Testis (tissue), 3 donors: ENCODE data around the gene CDH6. TPM values are rescaled to one million over a fixed set of nuclear protein-coding genes. Genes with fewer than 3 reads are reported as not detected.

ENCODE experiments used
- DNase-seq: peaks from one replicate; pipeline ENCODE4 v3.0.0-alpha.2; 2019
- H3K27ac ChIP-seq, 2 donors: fragments of 200-600 bp; sonication (generic); one replicate each; pipeline ENCODE4 v1.5.1; 2019
- H3K27me3 ChIP-seq: fragments of 200-600 bp; sonication (generic); one replicate; pipeline ENCODE4 v1.5.1; 2019
- H3K36me3 ChIP-seq: fragments of 200-600 bp; sonication (generic); one replicate; pipeline ENCODE4 v1.5.1; 2017; ENCODE audit warnings: low read depth; ENCODE audit errors: missing control alignments
- H3K4me1 ChIP-seq: fragments of 200-600 bp; sonication (generic); one replicate; pipeline ENCODE4 v1.5.1; 2019
- H3K4me3 ChIP-seq, 2 donors: fragments of 200-600 bp; sonication (generic); one replicate each; pipeline ENCODE4 v1.5.1; 2017 to 2019
- H3K9me3 ChIP-seq: fragments of 200-600 bp; sonication (generic); one replicate; pipeline ENCODE4 v1.5.1; 2017
- POLR2A ChIP-seq: fragments of 450-650 bp; IDR thresholded peaks from one replicate; pipeline ENCODE4 v1.6.1; 2017; ENCODE audit warnings: antibody characterized with exemption, mild to moderate bottlenecking, moderate library complexity
- WGBS, 2 donors: methylation state at CpG; one replicate each; pipeline ENCODE4 v1.1.5; 2018; 5-methylcytosine and 5-hydroxymethylcytosine counted together
- intact Hi-C: fragments of 100-400 bp; cut with DNase I; formaldehyde crosslinking; loops from one replicate; pipeline ENCODE4 v1.15.1; 2023; ENCODE audit warnings: low total_unique reads
- polyA plus RNA-seq: library from polyadenylated mRNA; stranded (reverse); fragments of 350-450 nt; fragmentation: Illumina TruSeq; extraction: RNeasy Lipid Tissue Mini Kit (QIAGEN cat#74804); gene quantifications from one replicate; pipeline ENCODE4 v1.2.3, GENCODE V29; 2014; ENCODE audit warnings: low read depth, low replicate concordance; ENCODE audit not compliant: insufficient read depth
- total RNA-seq, 2 donors: library from RNA; depleted of rRNA; stranded (reverse); fragments of >200 nt; gene quantifications; one replicate each; pipeline ENCODE4 v1.2.3, GENCODE V29; 2016
- TF ChIP-seq, protein P1 (sequence below), 3 experiments: fragments of 450-650 bp in 2 of 3; fragments of 200-600 bp in 1 of 3; sonication (generic) in 1 of 3; IDR thresholded peaks; one replicate each; pipeline ENCODE4 v1.5.1; 2016 to 2019; ENCODE audit warnings: antibody characterized with exemption in 3 of 3, mild to moderate bottlenecking in 2 of 3, moderate library complexity in 1 of 3

The CDH6 gene
- total and polyA plus RNA-seq, 3 donors from 2014 or later, result 0.68 to 3.6 (median 0.87) TPM

- Histone ChIP-seq H3K36me3 (no peaks in the 10 kb centered on the region), H3K4me1 (no peaks in the 10 kb centered on the region), H3K27me3 (no peaks in the 10 kb centered on the region), H3K27ac (no peak overlapping the region), H3K9me3 (no peaks in the 10 kb centered on the region), H3K4me3 (no peak overlapping the region)
- intact Hi-C loops, result no loop called here
- TF ChIP-seq, protein P1, sequence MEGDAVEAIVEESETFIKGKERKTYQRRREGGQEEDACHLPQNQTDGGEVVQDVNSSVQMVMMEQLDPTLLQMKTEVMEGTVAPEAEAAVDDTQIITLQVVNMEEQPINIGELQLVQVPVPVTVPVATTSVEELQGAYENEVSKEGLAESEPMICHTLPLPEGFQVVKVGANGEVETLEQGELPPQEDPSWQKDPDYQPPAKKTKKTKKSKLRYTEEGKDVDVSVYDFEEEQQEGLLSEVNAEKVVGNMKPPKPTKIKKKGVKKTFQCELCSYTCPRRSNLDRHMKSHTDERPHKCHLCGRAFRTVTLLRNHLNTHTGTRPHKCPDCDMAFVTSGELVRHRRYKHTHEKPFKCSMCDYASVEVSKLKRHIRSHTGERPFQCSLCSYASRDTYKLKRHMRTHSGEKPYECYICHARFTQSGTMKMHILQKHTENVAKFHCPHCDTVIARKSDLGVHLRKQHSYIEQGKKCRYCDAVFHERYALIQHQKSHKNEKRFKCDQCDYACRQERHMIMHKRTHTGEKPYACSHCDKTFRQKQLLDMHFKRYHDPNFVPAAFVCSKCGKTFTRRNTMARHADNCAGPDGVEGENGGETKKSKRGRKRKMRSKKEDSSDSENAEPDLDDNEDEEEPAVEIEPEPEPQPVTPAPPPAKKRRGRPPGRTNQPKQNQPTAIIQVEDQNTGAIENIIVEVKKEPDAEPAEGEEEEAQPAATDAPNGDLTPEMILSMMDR (IDR thresholded peaks at IDR 0.05), result no peak
- no peak for TF ChIP-seq POLR2A
- no peak for DNase-seq
- 86 to 87% methylated on average over 3 of the region's 3 CpGs for WGBS, 2 donors
Measured at GRCh38 chr5:31324842-31325241, 131.4 kb downstream of the CDH6 start.

DNA sequence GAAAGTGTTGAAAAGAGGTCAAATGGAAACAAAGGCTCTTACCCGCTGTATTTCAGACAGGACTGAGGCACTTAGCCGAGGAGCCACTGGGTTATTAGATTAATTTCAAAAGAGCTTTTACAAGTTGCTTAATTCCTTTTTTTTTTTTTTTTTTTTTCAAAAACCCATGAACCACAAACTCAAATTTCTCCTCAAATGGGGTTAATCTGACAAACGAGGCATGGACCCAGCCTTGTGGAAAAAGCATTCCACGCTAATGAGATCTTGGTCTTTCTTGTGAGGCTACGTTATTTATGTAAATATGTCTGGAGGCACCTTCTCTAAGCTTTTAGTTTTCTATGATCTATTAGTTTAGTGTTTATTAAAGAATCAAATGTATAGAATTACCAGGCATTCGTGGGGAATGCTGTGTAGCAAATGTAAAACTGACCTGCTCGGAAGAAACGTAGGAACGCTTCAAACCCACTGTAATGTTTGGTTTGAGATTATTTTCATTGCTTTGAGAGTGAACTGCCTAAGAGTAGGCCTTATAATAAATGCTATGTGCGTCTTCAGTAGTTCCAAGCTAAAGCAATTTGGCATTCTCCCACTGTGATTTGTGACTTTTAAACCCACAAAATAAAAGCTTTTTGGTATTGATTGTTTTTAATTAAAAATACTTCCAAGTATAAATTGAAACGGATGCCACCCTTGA lies 134.7 kb downstream of the CDH6 start:
- Histone ChIP-seq H3K4me3 (no peak overlapping the region), H3K27ac (no peak overlapping the region), H3K9me3 (no peaks in the 10 kb centered on the region), H3K27me3 (no peaks in the 10 kb centered on the region), H3K4me1 (no peaks in the 10 kb centered on the region), H3K36me3 (no peaks in the 10 kb centered on the region)
- no peak for DNase-seq
- TF ChIP-seq, protein P1 (IDR thresholded peaks at IDR 0.05), result no peak
- TF ChIP-seq POLR2A, result no peak
- intact Hi-C loops, result no loop called here
- 69 to 72% methylated on average over 11 of the region's 11 CpGs for WGBS, 2 donors

- Histone ChIP-seq H3K4me1 (no peaks in the 10 kb centered on the region), H3K4me3 (no peak overlapping the region), H3K36me3 (no peaks in the 10 kb centered on the region), H3K9me3 (no peaks in the 10 kb centered on the region), H3K27ac (no peak overlapping the region), H3K27me3 (no peaks in the 10 kb centered on the region)
- no peak for DNase-seq
- intact Hi-C loops, result no loop called here
- WGBS, 2 donors, result 78 to 96% methylated on average over 2 of the region's 2 CpGs
- TF ChIP-seq POLR2A, result no peak
- TF ChIP-seq, protein P1 (IDR thresholded peaks at IDR 0.05), result no peak
Measured at GRCh38 chr5:31329715-31330114, 136.2 kb downstream of the CDH6 start.

DNA sequence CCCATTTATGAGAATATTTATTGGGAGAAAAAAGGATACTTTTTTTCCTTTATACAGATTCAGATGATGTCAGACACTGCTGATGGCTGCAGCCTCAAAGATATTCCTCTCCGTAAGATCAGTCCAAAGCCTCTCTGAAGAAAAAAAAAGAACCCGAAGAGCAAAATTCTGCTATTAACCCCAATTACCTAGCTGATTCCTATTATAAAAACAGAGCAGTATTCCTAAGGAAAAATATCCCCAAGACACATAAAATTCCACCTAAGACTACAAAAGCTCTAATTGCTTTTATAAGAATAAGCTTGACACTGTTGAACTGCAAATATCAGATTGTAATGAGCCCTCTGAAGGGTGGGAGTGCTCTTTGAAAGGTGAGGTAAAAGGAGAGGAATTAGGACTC lies 138.7 kb downstream of the CDH6 start:
- Histone ChIP-seq H3K27me3 (no peaks in the 10 kb centered on the region), H3K9me3 (no peaks in the 10 kb centered on the region), H3K36me3 (no peaks in the 10 kb centered on the region), H3K4me3 (no peak overlapping the region), H3K4me1 (no peaks in the 10 kb centered on the region), H3K27ac (no peak overlapping the region)
- no peak for TF ChIP-seq POLR2A
- intact Hi-C loops, result no loop called here
- DNase-seq, result no peak
- WGBS, 2 donors, result 60% methylated on average over 2 of the region's 2 CpGs

DNA sequence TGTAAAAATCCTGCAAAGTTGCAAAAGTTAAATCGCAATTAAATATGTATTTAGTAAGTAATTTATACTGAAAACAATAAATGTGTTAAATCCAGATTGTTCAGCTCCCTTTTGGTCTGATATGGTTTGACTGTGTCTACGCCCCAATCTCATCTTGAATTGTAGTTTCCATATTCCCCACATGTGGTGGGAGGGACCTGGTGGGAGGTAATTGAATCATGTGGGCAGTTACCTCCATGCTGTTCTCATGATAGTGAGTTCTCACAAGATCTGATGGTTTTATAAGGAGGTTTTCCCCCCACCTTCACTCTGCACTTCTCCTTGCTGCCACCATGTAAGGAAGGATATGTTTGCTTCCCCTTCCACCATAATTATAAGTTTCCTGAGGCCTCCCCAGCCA lies 140.0 kb downstream of the CDH6 start:
- Histone ChIP-seq H3K4me3 (no peak overlapping the region), H3K27me3 (no peaks in the 10 kb centered on the region), H3K36me3 (no peaks in the 10 kb centered on the region), H3K9me3 (no peaks in the 10 kb centered on the region), H3K4me1 (no peaks in the 10 kb centered on the region), H3K27ac (no peak overlapping the region)
- WGBS, 2 donors, result 88 to 91% methylated on average over 2 of the region's 2 CpGs
- TF ChIP-seq, protein P1 (IDR thresholded peaks at IDR 0.05), result no peak
- TF ChIP-seq POLR2A, result no peak
- no peak for DNase-seq
- intact Hi-C loops, result no loop called here
